ENCODE measurements around the gene RHBDF1. TPM values are rescaled to one million over a fixed set of nuclear protein-coding genes. Genes with fewer than 3 reads are reported as not detected.

The RHBDF1 gene
- total RNA-seq, 4 donors from 2014 or later = 11.9 to 179 (median 33.8) TPM

DNA sequence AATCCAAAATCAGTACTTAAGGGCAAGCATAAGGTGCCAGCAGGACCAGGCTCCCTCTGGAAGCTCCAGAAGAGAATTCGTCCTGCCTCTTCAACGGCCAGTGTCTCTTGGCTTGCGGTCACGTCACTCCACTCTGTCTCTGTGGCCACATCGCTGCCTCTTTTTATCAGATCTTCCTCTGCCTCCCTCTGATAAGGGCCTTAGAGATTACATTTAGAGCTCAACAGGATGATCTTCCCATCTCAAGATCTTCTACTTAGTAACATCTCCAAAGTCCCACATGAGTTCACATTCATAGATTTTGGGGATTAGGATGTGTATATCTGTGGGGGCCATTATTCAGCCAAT lies 22.5 kb upstream of the RHBDF1 start:
- H3K9me3 ChIP-seq = no peaks in the 10 kb centered on the region
- H3K4me1 ChIP-seq = peaks cover 0 to 8% (median 0%) of the 10 kb centered on the region in 4 donors
- no peak overlapping the region for H3K4me3 ChIP-seq
- no peak for DNase-seq
- no peaks in the 10 kb centered on the region for H3K36me3 ChIP-seq
- H3K27ac ChIP-seq = no peak overlapping the region
- H3K27me3 ChIP-seq = no peaks in the 10 kb centered on the region
- TF ChIP-seq, protein P1, sequence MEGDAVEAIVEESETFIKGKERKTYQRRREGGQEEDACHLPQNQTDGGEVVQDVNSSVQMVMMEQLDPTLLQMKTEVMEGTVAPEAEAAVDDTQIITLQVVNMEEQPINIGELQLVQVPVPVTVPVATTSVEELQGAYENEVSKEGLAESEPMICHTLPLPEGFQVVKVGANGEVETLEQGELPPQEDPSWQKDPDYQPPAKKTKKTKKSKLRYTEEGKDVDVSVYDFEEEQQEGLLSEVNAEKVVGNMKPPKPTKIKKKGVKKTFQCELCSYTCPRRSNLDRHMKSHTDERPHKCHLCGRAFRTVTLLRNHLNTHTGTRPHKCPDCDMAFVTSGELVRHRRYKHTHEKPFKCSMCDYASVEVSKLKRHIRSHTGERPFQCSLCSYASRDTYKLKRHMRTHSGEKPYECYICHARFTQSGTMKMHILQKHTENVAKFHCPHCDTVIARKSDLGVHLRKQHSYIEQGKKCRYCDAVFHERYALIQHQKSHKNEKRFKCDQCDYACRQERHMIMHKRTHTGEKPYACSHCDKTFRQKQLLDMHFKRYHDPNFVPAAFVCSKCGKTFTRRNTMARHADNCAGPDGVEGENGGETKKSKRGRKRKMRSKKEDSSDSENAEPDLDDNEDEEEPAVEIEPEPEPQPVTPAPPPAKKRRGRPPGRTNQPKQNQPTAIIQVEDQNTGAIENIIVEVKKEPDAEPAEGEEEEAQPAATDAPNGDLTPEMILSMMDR (IDR thresholded peaks at IDR 0.05) = no peak
- TF ChIP-seq POLR2AphosphoS5 (IDR thresholded peaks at IDR 0.05) (no peak), POLR2A (IDR thresholded peaks at IDR 0.05) (no peak), EP300 (IDR thresholded peaks at IDR 0.05; ENCODE audit: low read depth) (no peak)
- intact Hi-C loops (cut with DNase I; ENCODE audit: low total_unique reads) = no loop called here
- in situ Hi-C loops (cut with MboI; ENCODE audit: low pct_ligation_motif_present in 1 of 4, low pct_unique_long_range_greater_than_20kb in 1 of 4, low sequenced_read_pairs in 3 of 4) = no loop called here
- 95 to 98% methylated on average over 5 of the region's 5 CpGs for WGBS, 2 donors (ENCODE audit: low coverage in 1 of 2)

GRCh38 chr16:92431-93339 lies 20.3 kb upstream of the RHBDF1 start:
- TF ChIP-seq POLR2A (IDR thresholded peaks at IDR 0.05) (no peak), EP300 (IDR thresholded peaks at IDR 0.05; ENCODE audit: low read depth) (no peak), POLR2AphosphoS5 (IDR thresholded peaks at IDR 0.05) (no peak)
- TF ChIP-seq, protein P1 (IDR thresholded peaks at IDR 0.05) = no peak
- peaks cover 0 to 8% (median 0%) of the 10 kb centered on the region in 4 donors for H3K4me1 ChIP-seq
- no peaks in the 10 kb centered on the region for H3K36me3 ChIP-seq
- H3K27me3 ChIP-seq = no peaks in the 10 kb centered on the region
- in situ Hi-C loops (cut with MboI; ENCODE audit: low pct_ligation_motif_present in 1 of 4, low pct_unique_long_range_greater_than_20kb in 1 of 4, low sequenced_read_pairs in 3 of 4) (no loop called here), intact Hi-C loops (cut with DNase I; ENCODE audit: low total_unique reads) (no loop called here)
- H3K4me3 ChIP-seq = no peak overlapping the region
- 93 to 100% methylated on average over 1 to 14 of the region's 15 CpGs for WGBS, 2 donors (ENCODE audit: low coverage in 1 of 2)
- DNase-seq = no peak
- no peak overlapping the region for H3K27ac ChIP-seq
- H3K9me3 ChIP-seq = no peaks in the 10 kb centered on the region

DNA sequence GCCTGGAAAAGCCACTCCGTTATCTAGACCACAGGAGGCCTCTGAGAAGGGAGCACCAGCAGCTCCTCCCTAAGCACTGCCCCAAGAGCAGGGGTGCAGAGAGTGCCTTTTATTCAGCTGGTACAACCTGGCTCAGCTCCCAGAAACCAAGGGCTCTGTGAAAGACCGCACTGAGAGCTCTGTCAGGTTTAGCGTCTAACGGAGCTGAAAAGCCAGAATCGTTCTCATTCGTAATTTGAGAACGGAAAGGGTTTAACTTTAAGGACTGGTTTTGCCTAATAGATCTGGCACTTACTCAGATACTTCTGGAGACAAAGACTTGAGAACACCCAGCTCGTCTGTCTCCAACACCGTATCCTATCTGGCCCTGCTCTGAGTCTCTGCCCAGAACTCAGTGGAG lies 19.1 kb upstream of the RHBDF1 start:
- Histone ChIP-seq H3K27ac (no peak overlapping the region), H3K9me3 (no peaks in the 10 kb centered on the region), H3K4me1 (no peaks in the 10 kb centered on the region), H3K27me3 (no peaks in the 10 kb centered on the region), H3K36me3 (peaks cover 0 to 7% (median 2%) of the 10 kb centered on the region in 4 donors), H3K4me3 (no peak overlapping the region)
- 84% methylated on average over 9 of the region's 9 CpGs; no CpG with 5 or more reads in 1 of the 2 donors for WGBS, 2 donors (ENCODE audit: low coverage in 1 of 2)
- no peak for DNase-seq
- intact Hi-C loops (cut with DNase I; ENCODE audit: low total_unique reads) (no loop called here), in situ Hi-C loops (cut with MboI; ENCODE audit: low pct_ligation_motif_present in 1 of 4, low pct_unique_long_range_greater_than_20kb in 1 of 4, low sequenced_read_pairs in 3 of 4) (no loop called here)
- TF ChIP-seq POLR2AphosphoS5 (IDR thresholded peaks at IDR 0.05) (no peak), POLR2A (IDR thresholded peaks at IDR 0.05) (no peak)

- H3K4me3 ChIP-seq = no peak overlapping the region
- no peak for DNase-seq
- WGBS, 2 donors (ENCODE audit: low coverage in 1 of 2) = 87% methylated on average over 19 of the region's 30 CpGs; no CpG with 5 or more reads in 1 of the 2 donors
- intact Hi-C loops (cut with DNase I; ENCODE audit: low total_unique reads) = no loop called here
- TF ChIP-seq, protein P1 (IDR thresholded peaks at IDR 0.05) = no peak
- in situ Hi-C loops (cut with MboI; ENCODE audit: low pct_ligation_motif_present in 1 of 4, low pct_unique_long_range_greater_than_20kb in 1 of 4, low sequenced_read_pairs in 3 of 4) = no loop called here
- no peaks in the 10 kb centered on the region for H3K27me3 ChIP-seq
- peaks cover 3 to 13% (median 8%) of the 10 kb centered on the region in 4 donors for H3K4me1 ChIP-seq
- H3K9me3 ChIP-seq = no peaks in the 10 kb centered on the region
- H3K27ac ChIP-seq = no peak overlapping the region
- H3K36me3 ChIP-seq = peaks cover 0 to 9% (median 3%) of the 10 kb centered on the region in 4 donors
Measured at GRCh38 chr16:89391-90302, 17.2 kb upstream of the RHBDF1 start.

Measured in transverse colon (tissue), 4 donors.